ENCODE data around the gene ITLN1. TPM values are rescaled to one million over a fixed set of nuclear protein-coding genes. Genes with fewer than 3 reads are reported as not detected.

The ITLN1 gene
- total RNA-seq = 0.27 and 0.38 TPM in 2 replicates

DNA sequence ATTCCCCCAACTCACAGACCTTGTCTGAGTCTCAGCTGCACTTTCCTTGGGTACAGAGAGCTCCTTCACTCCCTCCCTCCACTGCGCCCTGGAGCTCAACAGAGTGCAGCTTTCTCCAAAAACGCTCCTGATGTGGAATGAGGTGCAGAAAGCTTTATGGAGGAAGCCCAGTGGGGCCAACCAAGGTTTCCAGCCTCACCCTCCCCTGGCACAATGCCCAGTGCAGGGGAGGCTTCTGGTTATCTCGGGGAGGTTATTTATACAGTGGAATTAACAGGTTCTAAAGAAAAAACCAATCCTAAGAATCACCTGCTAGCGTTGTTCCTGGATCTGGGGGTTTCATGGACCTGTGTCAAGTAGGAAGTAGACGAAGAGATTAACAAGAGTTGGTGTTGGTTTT lies at the start of gene ITLN1:
Gene ITLN1, minus strand, starts transcription at position 139 of the 400 bp plus-strand sequence. CDS start 303 bp downstream, outside the sequence.

GRCh38 chr1:160862203-160863060 lies 22.5 kb downstream of the ITLN1 start, which contains the start of gene CD244:
Gene CD244 (minus strand): TSS chr1:160862887. CDS start chr1:160862677, 210 bp downstream.

Other genes with a start within 250 kb of the ITLN1 start
- not detected in 2 replicates for gene SLAMF1, start 238.1 kb downstream of the ITLN1 start, total RNA-seq
- not detected in 2 replicates for gene CD48, start 173.4 kb downstream of the ITLN1 start, total RNA-seq
- 0.09 TPM in 1 of 2 replicates, not detected in the other for gene SLAMF7, start 145.9 kb downstream of the ITLN1 start, total RNA-seq
- gene LY9, start 89.0 kb downstream of the ITLN1 start, total RNA-seq = not detected in 2 replicates
- gene CD244, start 22.3 kb downstream of the ITLN1 start, total RNA-seq = 0.09 TPM in 1 of 2 replicates, not detected in the other
- 0.18 and 1.3 TPM in 2 replicates for gene ITLN2, start 69.6 kb upstream of the ITLN1 start, total RNA-seq
- 143 and 151 TPM in 2 replicates for gene F11R, start 136.0 kb upstream of the ITLN1 start, total RNA-seq
- gene TSTD1, start 153.8 kb upstream of the ITLN1 start, total RNA-seq = 8.9 and 22.9 TPM in 2 replicates
- 87.5 and 122 TPM in 2 replicates for gene USF1, start 160.8 kb upstream of the ITLN1 start, total RNA-seq
- gene ARHGAP30, start 184.7 kb upstream of the ITLN1 start, total RNA-seq = under 0.01 TPM in 1 of 2 replicates, not detected in the other
- gene NECTIN4, start 204.4 kb upstream of the ITLN1 start, total RNA-seq = 0.18 and 0.19 TPM in 2 replicates
- gene KLHDC9, start 213.2 kb upstream of the ITLN1 start, total RNA-seq = 0.66 and 1.1 TPM in 2 replicates
- gene PFDN2, start 232.9 kb upstream of the ITLN1 start, total RNA-seq = 65.2 and 79.2 TPM in 2 replicates
- gene NIT1, start 232.9 kb upstream of the ITLN1 start, total RNA-seq = 10.1 and 13.4 TPM in 2 replicates
- 26.6 and 30.6 TPM in 2 replicates for gene DEDD, start 247.5 kb upstream of the ITLN1 start, total RNA-seq

Data from endothelial cell of coronary artery (primary cell).